GM12874 (cell line): ENCODE results near the gene NOL11.

Experiments used
- TF ChIP-seq, protein P1 (sequence below): IDR thresholded peaks from 2 replicates; pipeline ENCODE4 v1.5.1; 2011; ENCODE audit warnings: low read depth, mild to moderate bottlenecking, control low read depth, low read length, moderate library complexity; ENCODE audit not compliant: insufficient read depth

Gene NOL11

DNA sequence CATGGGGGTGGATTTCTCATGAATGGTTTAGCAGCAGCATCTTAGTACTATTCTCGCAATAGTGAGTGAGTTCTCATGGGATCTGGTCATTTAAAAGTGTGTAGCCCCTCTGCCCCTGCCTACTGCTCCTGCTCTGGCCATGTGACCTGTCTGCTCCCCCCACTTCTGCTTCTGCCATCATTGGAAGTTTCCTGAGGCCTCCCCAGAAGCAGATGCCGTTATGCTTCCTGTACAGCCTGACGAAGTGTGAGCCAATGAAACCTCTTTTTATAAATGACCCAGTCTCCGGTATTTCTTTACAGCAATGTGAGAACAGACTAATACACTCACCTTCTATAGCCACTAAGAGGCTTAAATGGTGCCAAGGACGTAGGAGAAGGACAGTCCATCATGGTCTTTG lies 51.5 kb downstream of the NOL11 start:
- TF ChIP-seq, protein P1, sequence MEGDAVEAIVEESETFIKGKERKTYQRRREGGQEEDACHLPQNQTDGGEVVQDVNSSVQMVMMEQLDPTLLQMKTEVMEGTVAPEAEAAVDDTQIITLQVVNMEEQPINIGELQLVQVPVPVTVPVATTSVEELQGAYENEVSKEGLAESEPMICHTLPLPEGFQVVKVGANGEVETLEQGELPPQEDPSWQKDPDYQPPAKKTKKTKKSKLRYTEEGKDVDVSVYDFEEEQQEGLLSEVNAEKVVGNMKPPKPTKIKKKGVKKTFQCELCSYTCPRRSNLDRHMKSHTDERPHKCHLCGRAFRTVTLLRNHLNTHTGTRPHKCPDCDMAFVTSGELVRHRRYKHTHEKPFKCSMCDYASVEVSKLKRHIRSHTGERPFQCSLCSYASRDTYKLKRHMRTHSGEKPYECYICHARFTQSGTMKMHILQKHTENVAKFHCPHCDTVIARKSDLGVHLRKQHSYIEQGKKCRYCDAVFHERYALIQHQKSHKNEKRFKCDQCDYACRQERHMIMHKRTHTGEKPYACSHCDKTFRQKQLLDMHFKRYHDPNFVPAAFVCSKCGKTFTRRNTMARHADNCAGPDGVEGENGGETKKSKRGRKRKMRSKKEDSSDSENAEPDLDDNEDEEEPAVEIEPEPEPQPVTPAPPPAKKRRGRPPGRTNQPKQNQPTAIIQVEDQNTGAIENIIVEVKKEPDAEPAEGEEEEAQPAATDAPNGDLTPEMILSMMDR: no peak

DNA sequence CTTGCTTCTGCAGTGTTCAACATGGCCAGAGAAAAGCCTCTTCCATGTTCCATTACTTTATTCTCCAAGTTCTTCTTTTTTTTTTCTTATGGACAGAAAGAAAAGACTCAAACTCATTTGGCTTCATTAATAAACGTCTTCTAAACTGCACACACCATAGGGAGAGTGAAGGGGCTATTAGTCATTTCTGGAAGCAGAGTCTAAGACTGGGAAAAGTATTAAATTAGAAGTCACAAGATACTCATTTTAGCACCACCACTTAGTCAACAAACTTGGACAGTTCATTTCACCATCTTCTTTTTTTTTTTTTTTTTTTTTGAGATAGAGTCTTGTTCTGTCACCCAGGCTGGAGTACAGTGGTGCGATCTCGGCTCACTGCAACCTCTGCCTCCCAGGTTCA lies 52.8 kb downstream of the NOL11 start:
- TF ChIP-seq, protein P1: no peak

DNA sequence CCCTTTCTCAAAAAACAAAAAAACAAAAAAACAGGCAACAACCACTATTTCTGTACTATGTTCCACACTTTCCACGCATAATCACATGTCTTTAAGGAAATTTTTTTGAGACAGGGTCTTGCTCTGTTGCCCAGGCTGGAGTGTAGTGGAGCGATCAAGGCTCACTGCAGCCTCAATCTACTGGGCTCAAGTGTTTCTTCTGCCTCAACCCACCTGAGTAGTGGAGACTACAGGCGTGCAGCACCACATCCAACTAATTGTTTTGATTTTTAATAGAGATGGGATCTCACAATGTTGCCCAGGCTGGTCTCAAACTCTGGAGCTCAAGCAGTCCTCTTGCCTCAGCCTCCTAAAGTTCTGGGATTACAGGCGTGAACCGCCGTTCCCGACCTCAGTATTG lies 54.9 kb downstream of the NOL11 start:
- TF ChIP-seq, protein P1: no peak

DNA sequence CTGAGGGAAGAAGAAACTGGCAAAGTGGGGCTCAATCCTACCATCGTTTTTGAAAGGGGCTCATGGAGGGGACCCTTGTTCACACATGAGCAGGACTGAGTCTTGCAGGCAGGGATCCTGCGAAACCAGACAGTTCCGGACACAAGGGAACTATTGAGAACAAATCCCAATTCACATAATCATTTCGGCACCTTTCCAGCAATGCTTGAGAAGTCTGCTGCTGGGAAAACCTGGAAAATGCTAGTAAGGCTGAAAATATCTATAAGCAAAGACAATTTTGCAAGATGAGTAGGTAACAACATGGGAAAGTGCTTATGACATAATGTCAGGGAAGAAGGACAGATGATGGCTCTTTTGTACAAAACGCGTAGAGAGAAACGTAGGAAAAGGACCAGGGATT lies 55.5 kb downstream of the NOL11 start:
- TF ChIP-seq, protein P1: no peak

DNA sequence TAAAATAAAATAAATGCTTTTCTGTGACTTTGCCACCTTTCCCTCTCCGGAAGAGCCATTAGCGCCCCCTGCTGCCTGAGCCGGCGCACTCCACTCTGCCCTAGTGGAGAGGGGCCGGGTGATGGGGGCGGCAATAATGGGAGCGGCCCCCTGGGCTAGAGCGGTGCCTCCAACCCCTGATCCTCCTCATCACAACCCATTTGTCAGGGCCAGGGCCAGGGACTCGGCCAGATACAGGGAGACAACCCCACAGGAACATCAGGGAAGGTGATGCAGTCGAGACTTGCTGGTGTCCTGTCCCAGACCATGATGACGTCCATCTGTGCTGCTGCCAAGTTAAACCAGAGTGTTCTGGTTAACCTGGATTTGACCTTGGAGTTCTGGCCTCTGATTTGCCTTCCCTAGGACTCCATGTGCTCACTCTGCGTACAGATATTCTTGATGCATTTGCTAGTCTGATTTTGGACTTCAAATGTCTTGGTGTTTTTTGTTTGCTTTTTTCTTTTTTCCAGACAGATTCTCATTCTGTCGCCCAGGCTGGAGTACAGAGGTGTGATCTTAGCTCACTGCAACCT lies 61.4 kb downstream of the NOL11 start:
- TF ChIP-seq, protein P1: peak; percentile 67

DNA sequence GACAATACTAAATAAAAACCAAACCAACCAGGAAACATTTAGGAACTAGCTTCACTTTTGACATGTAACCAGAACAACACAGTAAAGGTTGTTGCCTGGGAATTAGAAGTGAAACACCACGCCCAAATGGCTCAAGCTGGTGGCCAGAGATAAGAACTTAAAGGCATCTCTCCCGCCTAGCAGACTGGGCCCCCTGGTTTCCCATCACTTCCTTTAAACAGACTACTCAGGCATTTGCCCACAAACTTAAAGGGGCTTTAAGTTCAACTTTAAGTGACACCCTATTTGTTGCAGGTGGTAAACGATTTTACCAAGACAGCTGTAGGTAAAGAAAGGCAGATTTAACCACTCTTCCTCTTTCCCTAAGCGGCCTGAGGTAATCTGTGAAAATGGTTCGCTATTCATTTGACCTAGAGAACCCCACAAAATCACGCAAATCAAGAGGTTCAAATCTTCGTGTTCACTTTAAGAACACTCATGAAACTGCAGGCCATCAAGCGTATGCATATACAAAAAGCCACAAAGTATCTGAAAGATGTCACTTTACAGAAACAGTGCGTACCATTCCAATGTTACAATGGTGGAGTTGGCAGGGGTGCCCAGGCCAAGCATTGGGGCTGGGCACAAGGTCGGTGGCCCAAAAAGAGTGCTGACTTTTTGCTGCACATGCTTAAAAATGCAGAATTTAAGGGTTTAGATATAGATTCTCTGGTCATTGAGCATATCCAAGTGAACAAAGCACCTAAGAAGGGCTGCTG lies 66.8 kb downstream of the NOL11 start:
- TF ChIP-seq, protein P1: no peak

DNA sequence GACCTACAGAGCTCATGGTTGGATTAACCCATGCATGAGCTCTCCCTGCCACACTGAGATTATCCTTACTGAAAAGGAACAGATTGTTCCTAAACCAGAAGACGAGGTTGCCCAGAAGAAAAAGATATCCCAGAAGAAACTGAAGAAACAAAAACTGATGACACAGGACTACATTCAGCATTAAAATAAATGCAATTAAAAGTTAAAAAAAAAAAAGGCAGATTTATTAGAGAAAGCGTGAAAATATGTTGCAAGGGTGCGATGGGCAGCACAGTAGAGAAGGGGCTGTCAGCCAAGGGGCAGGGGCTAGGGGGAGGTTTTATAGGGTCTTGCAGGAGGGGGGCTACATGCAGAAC lies 67.4 kb downstream of the NOL11 start:
- TF ChIP-seq, protein P1: no peak
